ENCODE data around the gene ANO1. TPM values are rescaled to one million over a fixed set of nuclear protein-coding genes. Genes with fewer than 3 reads are reported as not detected.

ANO1 gene
- total and polyA plus RNA-seq, 12 donors: 0.67 to 6.7 (median 2.2) TPM

GRCh38 chr11:70167723-70168404 is 89.7 kb downstream of the ANO1 start:
- intact Hi-C loops (cut with DNase I): no loop called here
- H3K27me3 ChIP-seq: no peaks in the 10 kb centered on the region
- no peak for DNase-seq
- H3K9me3 ChIP-seq (replicated peaks in 1 of 3): no peaks in the 10 kb centered on the region
- H3K4me3 ChIP-seq: no peak overlapping the region
- no peak overlapping the region for H3K27ac ChIP-seq
- WGBS, 4 donors: 68 to 81% (median 72%) methylated on average over 14 to 17 of the region's 17 CpGs
- no peaks in the 10 kb centered on the region for H3K36me3 ChIP-seq (replicated peaks in 1 of 2)
- TF ChIP-seq CTCF (IDR thresholded peaks at IDR 0.05) (no peak), POLR2A (IDR thresholded peaks at IDR 0.05) (no peak)
- no peaks in the 10 kb centered on the region for H3K4me1 ChIP-seq (replicated peaks in 1 of 2)

- H3K4me1 ChIP-seq (replicated peaks in 1 of 2): no peaks in the 10 kb centered on the region
- DNase-seq: no peak
- H3K36me3 ChIP-seq (replicated peaks in 1 of 2): no peaks in the 10 kb centered on the region
- H3K27ac ChIP-seq: no peak overlapping the region
- 75 to 88% (median 77%) methylated on average over 3 to 6 of the region's 6 CpGs for WGBS, 4 donors
- H3K9me3 ChIP-seq (replicated peaks in 1 of 3): no peaks in the 10 kb centered on the region
- intact Hi-C loops (cut with DNase I): no loop called here
- no peak for TF ChIP-seq CTCF (IDR thresholded peaks at IDR 0.05)
- TF ChIP-seq POLR2A (IDR thresholded peaks at IDR 0.05): no peak
- no peak overlapping the region for H3K4me3 ChIP-seq
- no peaks in the 10 kb centered on the region for H3K27me3 ChIP-seq
These were observed 90.3 kb downstream of the ANO1 start for GRCh38 chr11:70168405-70168754.

GRCh38 chr11:70169127-70169526 is 91.0 kb downstream of the ANO1 start:
- no peaks in the 10 kb centered on the region for H3K9me3 ChIP-seq (replicated peaks in 1 of 3)
- intact Hi-C loops (cut with DNase I): no loop called here
- 49 to 76% (median 67%) methylated on average over 4 to 11 of the region's 11 CpGs for WGBS, 4 donors
- H3K27me3 ChIP-seq: no peaks in the 10 kb centered on the region
- no peak overlapping the region for H3K4me3 ChIP-seq
- H3K27ac ChIP-seq: no peak overlapping the region
- H3K4me1 ChIP-seq (replicated peaks in 1 of 2): no peaks in the 10 kb centered on the region
- DNase-seq: no peak
- no peaks in the 10 kb centered on the region for H3K36me3 ChIP-seq (replicated peaks in 1 of 2)
- TF ChIP-seq POLR2A (IDR thresholded peaks at IDR 0.05): no peak
- TF ChIP-seq CTCF (IDR thresholded peaks at IDR 0.05): no peak

- DNase-seq: no peak
- intact Hi-C loops (cut with DNase I): no loop called here
- TF ChIP-seq CTCF (IDR thresholded peaks at IDR 0.05) (no peak), POLR2A (IDR thresholded peaks at IDR 0.05) (no peak)
- Histone ChIP-seq H3K9me3 (replicated peaks in 1 of 3) (no peaks in the 10 kb centered on the region), H3K27ac (no peak overlapping the region), H3K27me3 (no peaks in the 10 kb centered on the region), H3K36me3 (replicated peaks in 1 of 2) (no peaks in the 10 kb centered on the region), H3K4me3 (no peak overlapping the region), H3K4me1 (replicated peaks in 1 of 2) (no peaks in the 10 kb centered on the region)
- WGBS, 4 donors: 81 to 83% (median 82%) methylated on average over 5 to 8 of the region's 8 CpGs
These were observed 91.5 kb downstream of the ANO1 start for GRCh38 chr11:70169632-70170031.
